HG03097 (cell line): ENCODE results near the gene TREH.

ENCODE experiments used
- ATAC-seq: cut with Tn5 transposase; IDR thresholded peaks from one replicate; pipeline ENCODE4 v1.9.1; 2021; ENCODE audit not compliant: unreplicated experiment, low FRiP score

TREH gene

GRCh38 chr11:118632577-118633318 lies 46.7 kb downstream of the TREH start:
- no peak for ATAC-seq

GRCh38 chr11:118631142-118631909 lies 48.1 kb downstream of the TREH start:
- no peak for ATAC-seq

- no peak for ATAC-seq
These were observed 49.4 kb downstream of the TREH start for GRCh38 chr11:118629761-118630661.

- no peak for ATAC-seq
These were observed 50.4 kb downstream of the TREH start for GRCh38 chr11:118628861-118629549.

- ATAC-seq, result no peak
These were observed 51.0 kb downstream of the TREH start for GRCh38 chr11:118628432-118628831.

- ATAC-seq, result no peak
These were observed 51.4 kb downstream of the TREH start for GRCh38 chr11:118628031-118628430.

- no peak for ATAC-seq
These were observed 51.9 kb downstream of the TREH start for GRCh38 chr11:118627566-118627965.

- ATAC-seq, result no peak
These were observed 53.5 kb downstream of the TREH start for GRCh38 chr11:118625976-118626375.

GRCh38 chr11:118625036-118625690 lies 54.3 kb downstream of the TREH start:
- no peak for ATAC-seq

GRCh38 chr11:118623269-118623655 lies 56.2 kb downstream of the TREH start:
- no peak for ATAC-seq

- no peak for ATAC-seq
These were observed 56.8 kb downstream of the TREH start for GRCh38 chr11:118622376-118623268.

GRCh38 chr11:118621784-118622375 lies 57.6 kb downstream of the TREH start:
- no peak for ATAC-seq

- ATAC-seq, result no peak
These were observed 58.2 kb downstream of the TREH start for GRCh38 chr11:118621071-118621783.

GRCh38 chr11:118620529-118621070 lies 58.9 kb downstream of the TREH start:
- ATAC-seq, result no peak

GRCh38 chr11:118619444-118620197 lies 59.8 kb downstream of the TREH start:
- ATAC-seq, result no peak

GRCh38 chr11:118618991-118619375 lies 60.5 kb downstream of the TREH start:
- no peak for ATAC-seq
